ENCODE measurements around the gene PTPRN2. TPM values are rescaled to one million over a fixed set of nuclear protein-coding genes. Genes with fewer than 3 reads are reported as not detected.

The PTPRN2 gene
- total and polyA plus RNA-seq, 2 donors (not counting 3 experiments of a cell fraction or from before 2014, with no cell fraction given), result 0.62 to 0.88 TPM

DNA sequence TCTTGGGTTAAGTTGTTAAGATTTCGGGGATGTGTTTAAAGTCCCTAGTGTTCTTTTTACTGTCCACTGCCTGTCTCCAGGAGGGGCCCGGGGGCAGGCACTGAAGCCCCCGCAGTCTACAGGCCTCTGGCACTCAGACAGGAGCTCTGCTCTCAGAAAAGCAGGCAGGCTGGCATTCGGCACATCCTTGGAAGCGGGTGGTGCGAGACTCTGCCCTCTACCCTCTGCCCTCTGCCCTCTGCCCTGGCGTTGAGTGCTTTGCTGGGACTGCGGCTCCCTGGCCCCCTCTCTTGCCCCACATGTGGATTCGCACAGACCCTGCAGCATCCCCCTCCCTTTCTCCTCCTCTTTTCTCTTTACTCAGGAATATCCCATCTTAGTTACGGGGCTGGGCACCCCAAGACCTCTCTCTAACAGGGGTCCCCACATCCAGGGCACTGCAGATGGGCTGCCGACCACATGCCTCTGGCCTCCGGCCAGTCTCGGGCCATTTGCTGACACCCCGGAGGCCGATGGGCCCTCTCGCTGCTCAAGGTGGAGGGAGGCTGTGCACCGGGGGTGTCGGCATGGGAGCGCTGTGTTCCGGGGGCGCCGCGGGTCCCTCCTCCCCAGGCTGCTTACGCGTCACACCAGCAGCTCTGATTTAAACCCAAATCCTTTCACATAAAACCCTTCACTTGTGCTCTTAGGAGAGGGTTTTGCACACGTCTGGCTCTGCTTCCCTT lies 770.9 kb downstream of the PTPRN2 start:
- H3K27me3 ChIP-seq (ENCODE audit: control insufficient read depth in 2 of 2, insufficient read depth in 2 of 2, low read length in 2 of 2), result no peaks in the 10 kb centered on the region
- DNase-seq (ENCODE audit: low read depth, low spot score), result no peak
- H3K27ac ChIP-seq (ENCODE audit: insufficient read depth, low read depth, low read length), result no peak overlapping the region
- no peak overlapping the region for H3K9ac ChIP-seq (replicated peaks; ENCODE audit: extremely low read depth, insufficient read depth, low read length)
- no peak overlapping the region for H2AFZ ChIP-seq (ENCODE audit: low read depth, low read length)
- no peak for FAIRE-seq
- H3K4me1 ChIP-seq (ENCODE audit: control insufficient read depth, extremely low read depth, insufficient read depth, low read length), result no peaks in the 10 kb centered on the region
- ChIA-PET CTCF (no interaction called here), POLR2A (no interaction called here)
- H3K4me2 ChIP-seq (ENCODE audit: insufficient read depth, low read length), result no peak overlapping the region
- H3K79me2 ChIP-seq (ENCODE audit: control insufficient read depth, insufficient read depth, low read length), result no peaks in the 10 kb centered on the region
- H3K36me3 ChIP-seq (ENCODE audit: control insufficient read depth in 2 of 2, extremely low read depth in 1 of 2, insufficient read depth in 2 of 2, low read length in 2 of 2), result no peaks in the 10 kb centered on the region
- H4K20me1 ChIP-seq (replicated peaks; ENCODE audit: control insufficient read depth, extremely low read depth, insufficient read depth, low read length), result no peaks in the 10 kb centered on the region
- no peak overlapping the region for H3K4me3 ChIP-seq (replicated peaks in 1 of 3; ENCODE audit: insufficient read depth in 1 of 3, low read depth in 1 of 3, low read length in 3 of 3)
- no peak for TF ChIP-seq FOS (IDR thresholded peaks at IDR 0.05; ENCODE audit: borderline replicate concordance, insufficient read depth, low read length)
- no peak for TF ChIP-seq POLR2A (IDR thresholded peaks at IDR 0.05; ENCODE audit: low read depth, low read length)
- no peak for TF ChIP-seq MAX (IDR thresholded peaks at IDR 0.05; ENCODE audit: insufficient read depth, insufficient read length)
- TF ChIP-seq MYC (IDR thresholded peaks at IDR 0.05; ENCODE audit: low read depth, low read length), result no peak
- no peak for TF ChIP-seq JUN (IDR thresholded peaks at IDR 0.05; ENCODE audit: borderline replicate concordance, insufficient read depth, insufficient read length, low read depth)
- TF ChIP-seq CTCF (IDR thresholded peaks at IDR 0.05; ENCODE audit: extremely low read depth in 1 of 2, insufficient read depth in 1 of 2, low read depth in 1 of 2, low read length in 2 of 2), result no peak
- no peak for TF ChIP-seq POLR2AphosphoS5 (IDR thresholded peaks at IDR 0.05; ENCODE audit: insufficient read depth, low read depth, low read length)
- no peak for TF ChIP-seq EZH2 (IDR thresholded peaks at IDR 0.05; ENCODE audit: borderline replicate concordance, low read depth, low read length, severe bottlenecking)
- no peak for TF ChIP-seq GATA2 (IDR thresholded peaks at IDR 0.05; ENCODE audit: insufficient read depth, insufficient read length, low read depth, low read length)
- intact Hi-C loops (cut with micrococcal nuclease), result no loop called here
- BruUV-seq (replicated peaks), result no TSS peak
- dilution Hi-C loops (cut with MboI; ENCODE audit: extremely low pct_ligation_motif_present, low sequenced_read_pairs), result no loop called here
- H3K9me1 ChIP-seq (replicated peaks; ENCODE audit: control insufficient read depth, extremely low read depth, insufficient read depth, low read length), result no peaks in the 10 kb centered on the region
- H3K9me3 ChIP-seq (replicated peaks; ENCODE audit: control insufficient read depth, insufficient read depth, low read length), result peaks cover 3% of the 10 kb centered on the region

Data from endothelial cell of umbilical vein (primary cell).